Astrocyte of the cerebellum (primary cell): ENCODE measurements around the gene MRPS23.

Source experiments
- DNase-seq: peaks from one replicate; pipeline ENCODE4 v3.0.0-alpha.2; 2011; ENCODE audit warnings: low read depth
- H3K4me3 ChIP-seq: 2 replicates; pipeline ENCODE4 v1.5.1; 2011; ENCODE audit warnings: mild to moderate bottlenecking, low read depth, low read length, moderate library complexity
- CTCF ChIP-seq: IDR thresholded peaks from 2 replicates; pipeline ENCODE4 v1.5.1; 2012; ENCODE audit warnings: low read length, low read depth, moderate library complexity, mild to moderate bottlenecking; ENCODE audit errors: missing control alignments
- in situ Hi-C: cut with HindIII; loops from 2 replicates; pipeline ENCODE4 v1.10.0; 2017; ENCODE audit warnings: low sequenced_read_pairs

Gene MRPS23

GRCh38 chr17:57870283-57870635, 20.4 kb upstream of the MRPS23 start:
- no peak for DNase-seq

GRCh38 chr17:57869617-57870282, 19.9 kb upstream of the MRPS23 start:
- no peak overlapping the region for H3K4me3 ChIP-seq
- in situ Hi-C loops, result no loop called here
- DNase-seq, result peak; percentile 53
- TF ChIP-seq CTCF, result no peak

More at GRCh38 chr17:57870283-57870635, 20.4 kb upstream of the MRPS23 start:
- no peak for TF ChIP-seq CTCF
- H3K4me3 ChIP-seq, result no peak overlapping the region
- in situ Hi-C loops, result no loop called here

- DNase-seq, result no peak
- no peak for TF ChIP-seq CTCF
- in situ Hi-C loops, result no loop called here
- H3K4me3 ChIP-seq, result no peak overlapping the region
Observed at GRCh38 chr17:57868910-57869616, 19.2 kb upstream of the MRPS23 start.

GRCh38 chr17:57868007-57868909, 18.4 kb upstream of the MRPS23 start:
- in situ Hi-C loops, result no loop called here
- peak; percentile 55 for TF ChIP-seq CTCF
- H3K4me3 ChIP-seq, result no peak overlapping the region
- peak; percentile 76 for DNase-seq

GRCh38 chr17:57867126-57867525, 17.3 kb upstream of the MRPS23 start:
- DNase-seq, result no peak
- no peak overlapping the region for H3K4me3 ChIP-seq
- TF ChIP-seq CTCF, result no peak
- in situ Hi-C loops, result no loop called here

GRCh38 chr17:57866723-57867122, 16.9 kb upstream of the MRPS23 start:
- DNase-seq, result no peak
- in situ Hi-C loops, result no loop called here
- no peak for TF ChIP-seq CTCF
- H3K4me3 ChIP-seq, result no peak overlapping the region
